GM23338 (cell line): ENCODE results near the gene UVRAG. TPM values are rescaled to one million over a fixed set of nuclear protein-coding genes. Genes with fewer than 3 reads are reported as not detected.

ENCODE experiments used
- ATAC-seq: fragments of 200-7000 bp; cut with Tn5 transposase; 3 replicates; pipeline ENCODE4 v1.9.1; 2020
- DNase-seq: peaks from one replicate; pipeline ENCODE4 v3.0.0-alpha.2; 2015; ENCODE audit warnings: low spot score
- H2AFZ ChIP-seq: fragments of 200-600 bp; sonication (generic); 2 replicates; pipeline ENCODE4 v1.8.0; 2016; ENCODE audit warnings: antibody characterized with exemption, mild to moderate bottlenecking, moderate library complexity
- H3F3A ChIP-seq: fragments of 200-600 bp; sonication (generic); replicated peaks from 2 replicates; pipeline ENCODE4 v1.8.0; 2017; ENCODE audit warnings: antibody characterized with exemption, mixed run types, low read depth
- H3K27ac ChIP-seq: fragments of 200-600 bp; sonication (generic); 2 replicates; pipeline ENCODE4 v1.6.1; 2016; ENCODE audit warnings: low read depth
- H3K27me3 ChIP-seq: fragments of 200-600 bp; sonication (generic); 2 replicates; pipeline ENCODE4 v1.8.0; 2016; ENCODE audit warnings: mild to moderate bottlenecking, mixed run types, moderate library complexity; ENCODE audit not compliant: insufficient read depth
- H3K36me3 ChIP-seq: fragments of 200-600 bp; sonication (generic); 2 replicates; pipeline ENCODE4 v1.8.0; 2016; ENCODE audit warnings: mild to moderate bottlenecking; ENCODE audit not compliant: insufficient read depth
- H3K4me1 ChIP-seq: fragments of 200-600 bp; sonication (generic); 2 replicates; pipeline ENCODE4 v1.8.0; 2016; ENCODE audit warnings: mild to moderate bottlenecking, moderate library complexity; ENCODE audit not compliant: insufficient read depth
- H3K4me2 ChIP-seq: fragments of 200-600 bp; sonication (generic); 2 replicates; pipeline ENCODE4 v1.7.1; 2017; ENCODE audit warnings: mixed run types
- H3K4me3 ChIP-seq: fragments of 200-600 bp; sonication (generic); 2 replicates; pipeline ENCODE4 v1.6.1; 2016; ENCODE audit warnings: mixed run types
- H3K79me2 ChIP-seq: fragments of 200-600 bp; sonication (generic); replicated peaks from 2 replicates; pipeline ENCODE4 v1.8.0; 2017; ENCODE audit warnings: mild to moderate bottlenecking; ENCODE audit not compliant: insufficient read depth
- H3K9me2 ChIP-seq: fragments of 200-600 bp; sonication (generic); 2 replicates; pipeline ENCODE4 v1.8.0; 2017; ENCODE audit not compliant: insufficient read depth
- H4K20me1 ChIP-seq: fragments of 200-600 bp; sonication (generic); replicated peaks from 2 replicates; pipeline ENCODE4 v1.8.0; 2017; ENCODE audit warnings: mild to moderate bottlenecking; ENCODE audit not compliant: insufficient read depth
- H3K27ac Mint-ChIP-seq: 2 replicates; pipeline ENCODE4 v1.8.0; 2020; ENCODE audit warnings: inconsistent platforms, mild to moderate bottlenecking, moderate library complexity, mixed read lengths
- H3K27me3 Mint-ChIP-seq: 3 replicates; pipeline ENCODE4 v1.8.0; 2022; ENCODE audit warnings: low read depth, mild to moderate bottlenecking, moderate library complexity, mixed read lengths, inconsistent platforms; ENCODE audit not compliant: insufficient read depth, poor library complexity
- H3K36me3 Mint-ChIP-seq: 3 replicates; pipeline ENCODE4 v1.8.0; 2021; ENCODE audit warnings: low read depth, mild to moderate bottlenecking, inconsistent platforms, moderate library complexity, mixed read lengths
- H3K4me1 Mint-ChIP-seq: 3 replicates; pipeline ENCODE4 v1.8.0; 2020; ENCODE audit warnings: mild to moderate bottlenecking, inconsistent platforms, mixed read lengths
- H3K4me3 Mint-ChIP-seq: 3 replicates; pipeline ENCODE4 v1.8.0; 2021; ENCODE audit warnings: moderate library complexity, mild to moderate bottlenecking, inconsistent platforms, mixed read lengths
- H3K9me3 Mint-ChIP-seq: 3 replicates; pipeline ENCODE4 v1.8.0; 2020; ENCODE audit warnings: moderate library complexity, mild to moderate bottlenecking, inconsistent platforms, mixed read lengths
- CREB1 ChIP-seq: fragments of 250-450 bp; sonication (Bioruptor Pico); IDR thresholded peaks from 2 replicates; pipeline ENCODE4 v1.5.0; 2020; ENCODE audit warnings: low read depth, mild to moderate bottlenecking, moderate library complexity
- ETS1 ChIP-seq: IDR thresholded peaks from 2 replicates; pipeline ENCODE4 v1.6.1; 2016; ENCODE audit warnings: antibody characterized with exemption
- EZH2 ChIP-seq: fragments of 200-600 bp; sonication (generic); IDR thresholded peaks from one replicate; pipeline ENCODE4 v1.8.0; 2017; ENCODE audit warnings: antibody characterized with exemption, mild to moderate bottlenecking, low read depth; ENCODE audit not compliant: unreplicated experiment
- EZH2phosphoT487 ChIP-seq: fragments of 200-600 bp; sonication (generic); IDR thresholded peaks from one replicate; pipeline ENCODE4 v1.8.1; 2018; ENCODE audit warnings: antibody characterized with exemption; ENCODE audit not compliant: unreplicated experiment
- JUNB ChIP-seq: IDR thresholded peaks from one replicate; pipeline ENCODE4 v1.6.1; 2016; ENCODE audit warnings: antibody characterized with exemption; ENCODE audit not compliant: unreplicated experiment
- NANOG ChIP-seq: IDR thresholded peaks from 2 replicates; pipeline ENCODE4 v1.6.1; 2016; ENCODE audit warnings: antibody characterized with exemption, borderline replicate concordance
- POLR2AphosphoS5 ChIP-seq: IDR thresholded peaks from 2 replicates; pipeline ENCODE4 v1.6.1; 2016; ENCODE audit warnings: antibody characterized with exemption, low read depth
- REST ChIP-seq: IDR thresholded peaks from one replicate; pipeline ENCODE4 v1.6.1; 2018; ENCODE audit warnings: antibody characterized with exemption; ENCODE audit not compliant: unreplicated experiment
- ZNF114 ChIP-seq: fragments of 250-450 bp; sonication (Bioruptor Pico); IDR thresholded peaks from 2 replicates; pipeline ENCODE4 v1.5.0; 2020; ENCODE audit warnings: mild to moderate bottlenecking, moderate library complexity
- polyA plus RNA-seq: library from polyadenylated mRNA; unstranded; fragments of >200 nt; fragmentation: Nextera tagmentation; extraction: Ambion mirVana; gene quantifications from 2 replicates; pipeline ENCODE4 v1.2.1, GENCODE V29; 2016
- total RNA-seq: library from RNA; depleted of rRNA; stranded (reverse); fragments of >200 nt; shearing (Covaris generic); gene quantifications from 2 replicates; pipeline ENCODE4 v1.2.3, GENCODE V29; 2014
- TF ChIP-seq, protein P1 (sequence below), 2 experiments: fragments of 200-600 bp in 1 of 2; sonication (generic) in 1 of 2; conservative IDR thresholded peaks; 2 replicates each; pipeline versions ENCODE4 v1.5.1 to v1.6.1; 2016 to 2017; ENCODE audit warnings: antibody characterized with exemption in 2 of 2, low read depth in 2 of 2, mild to moderate bottlenecking in 2 of 2, moderate library complexity in 1 of 2

UVRAG gene
- total and polyA plus RNA-seq, 2 experiments from 2014 or later: 15.3 to 17.4 TPM

- TF ChIP-seq, protein P1, sequence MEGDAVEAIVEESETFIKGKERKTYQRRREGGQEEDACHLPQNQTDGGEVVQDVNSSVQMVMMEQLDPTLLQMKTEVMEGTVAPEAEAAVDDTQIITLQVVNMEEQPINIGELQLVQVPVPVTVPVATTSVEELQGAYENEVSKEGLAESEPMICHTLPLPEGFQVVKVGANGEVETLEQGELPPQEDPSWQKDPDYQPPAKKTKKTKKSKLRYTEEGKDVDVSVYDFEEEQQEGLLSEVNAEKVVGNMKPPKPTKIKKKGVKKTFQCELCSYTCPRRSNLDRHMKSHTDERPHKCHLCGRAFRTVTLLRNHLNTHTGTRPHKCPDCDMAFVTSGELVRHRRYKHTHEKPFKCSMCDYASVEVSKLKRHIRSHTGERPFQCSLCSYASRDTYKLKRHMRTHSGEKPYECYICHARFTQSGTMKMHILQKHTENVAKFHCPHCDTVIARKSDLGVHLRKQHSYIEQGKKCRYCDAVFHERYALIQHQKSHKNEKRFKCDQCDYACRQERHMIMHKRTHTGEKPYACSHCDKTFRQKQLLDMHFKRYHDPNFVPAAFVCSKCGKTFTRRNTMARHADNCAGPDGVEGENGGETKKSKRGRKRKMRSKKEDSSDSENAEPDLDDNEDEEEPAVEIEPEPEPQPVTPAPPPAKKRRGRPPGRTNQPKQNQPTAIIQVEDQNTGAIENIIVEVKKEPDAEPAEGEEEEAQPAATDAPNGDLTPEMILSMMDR (conservative IDR thresholded peaks at IDR 0.05; ENCODE audit: low read depth in 2 of 2): no peak
- no peak for TF ChIP-seq JUNB
- no peak for TF ChIP-seq NANOG
- no peak for TF ChIP-seq REST
- no peak for TF ChIP-seq ETS1
- no peak for TF ChIP-seq EZH2
- no peak for TF ChIP-seq ZNF114
- TF ChIP-seq EZH2phosphoT487: no peak
- TF ChIP-seq POLR2AphosphoS5: no peak
Observed at GRCh38 chr11:76162336-76163288, 347.6 kb downstream of the UVRAG start (continued).

DNA sequence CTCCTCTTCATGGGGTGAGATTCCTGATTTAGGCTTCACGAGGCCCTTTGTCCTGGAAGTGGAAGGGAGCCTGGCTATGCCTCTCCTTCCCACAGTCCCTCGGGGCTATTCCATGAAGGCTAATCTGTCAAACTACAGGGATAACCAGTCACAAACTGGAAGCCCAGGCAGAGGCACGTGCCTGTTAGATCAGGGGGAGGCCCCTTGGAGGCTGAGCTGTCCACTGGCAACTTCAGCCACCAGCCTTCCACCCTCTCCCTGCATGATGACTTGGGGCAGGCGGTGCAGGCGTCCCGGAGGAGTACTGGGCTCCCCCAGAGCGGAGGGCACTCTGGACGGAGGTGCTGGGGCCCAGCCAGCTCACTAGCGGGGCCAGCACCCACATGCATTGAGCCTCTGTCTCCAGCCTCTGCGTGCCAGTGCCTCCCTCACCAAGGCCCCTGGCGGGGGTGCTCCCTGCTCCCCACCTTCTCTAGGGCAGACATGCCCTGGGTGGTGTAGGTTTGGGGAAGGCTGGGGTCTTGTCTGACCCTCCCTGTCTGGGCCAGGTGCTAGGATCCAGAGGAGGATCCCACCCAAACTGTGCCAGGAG, 348.4 kb downstream of the UVRAG start:
- H3K9me2 ChIP-seq: no peaks in the 10 kb centered on the region
- DNase-seq (no peak), ATAC-seq (no peak)
- H3K36me3 ChIP-seq: no peaks in the 10 kb centered on the region
- H3K4me3 ChIP-seq: no peak overlapping the region
- peaks cover 26% of the 10 kb centered on the region for H3K27me3 Mint-ChIP-seq
- peaks cover 5% of the 10 kb centered on the region; the same call in 1 of the 2 replicates for H3K27me3 ChIP-seq
- no peaks in the 10 kb centered on the region for H3K9me3 Mint-ChIP-seq
- no peaks in the 10 kb centered on the region for H3F3A ChIP-seq
- H3K4me1 ChIP-seq: no peaks in the 10 kb centered on the region
- no peaks in the 10 kb centered on the region for H4K20me1 ChIP-seq
- no peaks in the 10 kb centered on the region for H3K36me3 Mint-ChIP-seq
- TF ChIP-seq ZNF114 (no peak), ETS1 (no peak), CREB1 (CRISPR knock-in tag) (no peak), JUNB (no peak), EZH2phosphoT487 (no peak)
- H2AFZ ChIP-seq: no peak overlapping the region
- H3K4me3 Mint-ChIP-seq: no peak overlapping the region
- no peak overlapping the region for H3K27ac Mint-ChIP-seq
- no peaks in the 10 kb centered on the region for H3K79me2 ChIP-seq
- H3K4me1 Mint-ChIP-seq: 0 out of 3 replicates have a peak, but pooled peaks cover 3% of the 10 kb centered on the region
- H3K27ac ChIP-seq: no peak overlapping the region
- no peak overlapping the region for H3K4me2 ChIP-seq
